GM18498 (cell line): ENCODE measurements around the gene HSPA12B.

Experiments used
- ATAC-seq: cut with Tn5 transposase; IDR thresholded peaks from one replicate; pipeline ENCODE4 v1.9.1; 2021; ENCODE audit warnings: mild to moderate bottlenecking, moderate library complexity; ENCODE audit not compliant: unreplicated experiment

Gene HSPA12B

DNA sequence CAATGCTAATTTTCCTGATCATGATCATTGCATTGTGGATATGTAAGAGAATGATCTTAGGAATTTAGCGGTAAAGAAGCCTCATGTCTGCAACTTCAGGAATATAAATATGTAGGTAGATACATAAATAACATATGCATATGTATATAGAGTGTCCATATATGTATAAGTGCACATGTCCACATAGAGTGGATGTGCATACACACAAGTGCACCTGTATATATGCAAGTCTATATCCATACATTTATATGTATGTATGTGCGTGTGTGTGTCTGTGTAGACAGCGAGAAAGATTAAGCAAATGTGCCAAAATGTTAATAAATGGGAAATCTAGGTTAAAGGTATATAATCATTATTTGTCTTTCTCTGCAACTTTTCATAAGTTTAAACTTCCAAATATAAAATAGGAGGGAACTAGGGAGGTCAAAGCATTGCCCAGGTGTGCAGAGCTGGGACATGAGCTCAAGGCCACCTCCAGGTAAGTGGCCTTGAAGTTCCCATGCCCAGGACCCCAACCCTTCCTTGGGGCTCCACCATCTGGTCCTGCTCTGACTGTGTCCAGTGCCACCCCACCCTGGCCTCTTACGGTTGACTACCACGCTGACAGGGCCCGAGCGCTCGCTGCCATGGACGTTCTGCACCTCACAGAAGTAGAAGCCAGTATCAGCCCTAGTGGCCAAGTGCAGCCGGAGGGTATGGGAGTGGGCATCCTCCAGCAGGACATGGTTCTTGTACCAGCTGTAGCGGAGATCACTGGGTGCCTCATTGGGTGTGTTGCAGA lies 29.7 kb upstream of the HSPA12B start:
- no peak for ATAC-seq

GRCh38 chr20:3704087-3704486 lies 28.4 kb upstream of the HSPA12B start:
- ATAC-seq = no peak

- ATAC-seq = no peak
These were observed 27.0 kb upstream of the HSPA12B start for GRCh38 chr20:3705491-3705969.

GRCh38 chr20:3705970-3706739 lies 26.3 kb upstream of the HSPA12B start:
- ATAC-seq = no peak

DNA sequence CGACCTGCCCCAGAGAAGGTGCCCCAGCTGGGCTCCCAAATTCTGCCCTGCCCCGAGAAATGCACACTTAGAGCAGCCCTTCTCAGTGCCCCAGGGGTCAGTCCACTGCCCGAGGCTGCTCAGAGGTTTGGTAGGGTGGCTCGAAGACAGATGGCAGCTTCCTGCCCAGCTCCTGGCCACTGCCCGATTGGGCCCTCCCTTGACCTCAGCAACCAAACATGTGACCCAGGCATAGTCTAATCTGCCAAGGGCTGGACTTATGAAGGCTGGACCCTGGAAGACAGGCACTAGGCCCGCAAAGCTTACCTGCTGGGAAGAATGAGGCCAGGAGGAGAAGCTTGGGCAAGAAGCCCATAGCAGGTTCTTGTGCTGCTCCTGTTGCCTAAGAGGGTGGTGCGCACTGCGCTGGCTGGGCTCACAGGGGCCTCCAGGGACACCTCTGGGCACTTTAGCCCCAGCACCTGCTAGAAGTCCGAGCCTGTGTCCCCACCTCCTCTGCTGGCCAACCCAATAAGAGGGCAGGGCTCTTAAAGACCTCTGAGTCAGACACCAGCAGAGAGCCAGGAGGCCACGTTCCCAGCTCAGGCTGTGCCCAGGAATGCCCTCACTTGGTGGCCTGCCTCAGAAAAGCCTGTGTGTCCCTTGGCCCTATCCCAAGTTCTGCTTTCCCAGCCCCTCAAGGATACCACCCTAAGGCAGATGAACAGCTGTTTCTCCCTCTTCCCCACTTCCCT lies 25.5 kb upstream of the HSPA12B start:
- no peak for ATAC-seq

DNA sequence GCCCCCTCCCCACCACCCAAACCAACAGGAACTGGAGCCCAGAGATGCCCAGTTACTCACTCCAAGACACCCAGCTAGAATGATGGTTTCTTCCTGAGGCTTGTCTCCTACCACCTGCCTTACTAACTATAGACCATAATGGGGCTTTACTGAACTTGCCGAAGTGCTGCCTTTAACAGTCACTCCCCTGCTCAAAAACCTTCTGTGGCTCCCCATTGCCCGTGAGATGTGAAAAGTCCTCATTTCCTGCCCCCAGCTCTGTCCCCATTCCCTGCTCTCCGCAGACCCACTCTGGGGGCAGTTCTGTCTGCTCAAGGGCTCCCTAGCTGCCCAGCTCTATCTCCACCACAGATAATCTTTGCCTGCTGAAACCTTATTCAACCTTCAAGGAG lies 25.0 kb upstream of the HSPA12B start:
- ATAC-seq = no peak

DNA sequence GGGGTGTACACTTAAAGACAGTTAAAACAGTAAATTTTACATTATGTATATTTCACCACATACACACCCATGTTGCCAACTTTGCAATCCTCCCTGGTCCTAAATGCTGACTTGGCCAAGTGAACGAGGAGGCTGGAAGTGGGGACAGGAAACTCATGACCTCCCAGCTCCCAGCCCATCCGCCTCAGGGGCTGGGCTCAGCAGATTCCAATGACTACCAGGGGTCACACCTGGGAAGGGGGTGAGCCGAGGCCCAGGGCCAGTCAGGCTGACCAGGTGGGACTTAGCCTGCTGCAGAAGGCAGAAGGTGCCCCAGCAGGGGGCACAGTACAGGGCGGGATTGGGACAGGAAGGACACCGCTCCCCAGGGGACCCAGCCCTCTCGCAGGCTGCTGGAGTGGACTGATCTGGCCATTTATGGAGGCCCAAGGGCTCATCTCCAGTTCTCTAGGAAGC lies 22.4 kb upstream of the HSPA12B start:
- ATAC-seq = no peak

- ATAC-seq = no peak
These were observed 21.6 kb upstream of the HSPA12B start for GRCh38 chr20:3710703-3711483.

- ATAC-seq = no peak
These were observed 21.0 kb upstream of the HSPA12B start for GRCh38 chr20:3711484-3711941.

DNA sequence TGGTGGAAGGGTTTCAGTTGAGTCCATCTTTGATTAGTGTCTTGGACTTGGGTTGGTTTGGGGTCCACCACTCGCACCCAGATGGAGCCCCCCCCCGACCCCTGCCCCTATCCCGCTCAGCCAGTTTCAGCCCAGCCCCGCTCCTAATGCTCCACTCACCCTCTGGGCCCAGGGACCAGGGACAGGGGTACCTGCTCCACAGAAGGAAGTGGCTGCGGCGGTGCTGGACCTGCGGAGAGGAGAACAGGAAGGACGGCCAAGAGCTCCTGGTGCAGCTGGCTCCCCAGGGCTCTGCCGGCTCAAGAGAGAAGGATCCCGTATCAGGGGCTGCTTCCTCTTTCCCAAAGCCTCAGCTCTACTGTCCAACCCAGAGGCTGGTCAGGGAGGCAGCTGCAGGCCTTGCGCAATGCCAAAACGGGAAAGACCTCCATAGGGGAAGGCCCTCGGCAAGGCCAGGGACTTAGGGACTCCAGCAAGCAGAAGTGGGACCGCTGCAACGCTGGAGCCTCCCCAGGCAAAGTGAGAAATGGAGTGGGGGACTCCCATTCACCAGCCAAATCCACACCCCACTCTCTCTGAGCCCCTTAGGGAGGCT lies 20.1 kb upstream of the HSPA12B start, which contains the start of gene SIGLEC1:
TSS of gene SIGLEC1 (minus strand) at position 322 of the 595 bp plus-strand sequence. CDS start 5,472 bp downstream, outside the sequence.
- ATAC-seq = no peak

- ATAC-seq = no peak
These were observed 18.4 kb upstream of the HSPA12B start for GRCh38 chr20:3714092-3714491.

- ATAC-seq = no peak
These were observed 16.2 kb upstream of the HSPA12B start for GRCh38 chr20:3716195-3716834.

DNA sequence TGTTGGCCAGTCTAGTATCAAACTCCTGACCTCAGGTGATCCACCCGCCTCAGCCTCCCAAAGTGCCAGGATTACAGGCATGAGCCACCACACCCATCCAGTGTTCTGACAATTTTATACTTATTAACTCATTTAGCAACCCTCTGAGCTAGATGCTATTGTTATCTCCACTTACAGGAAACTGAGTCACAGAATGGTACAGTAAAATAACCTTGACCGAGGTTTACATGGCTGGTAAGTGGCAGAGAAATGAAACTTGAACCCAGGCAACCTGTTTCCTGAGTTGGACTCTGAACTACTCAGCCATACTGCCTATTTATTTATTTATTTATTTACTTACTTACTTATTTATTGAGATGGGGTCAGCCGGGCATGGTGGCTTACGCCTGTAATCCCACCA lies 13.4 kb upstream of the HSPA12B start:
- no peak for ATAC-seq

DNA sequence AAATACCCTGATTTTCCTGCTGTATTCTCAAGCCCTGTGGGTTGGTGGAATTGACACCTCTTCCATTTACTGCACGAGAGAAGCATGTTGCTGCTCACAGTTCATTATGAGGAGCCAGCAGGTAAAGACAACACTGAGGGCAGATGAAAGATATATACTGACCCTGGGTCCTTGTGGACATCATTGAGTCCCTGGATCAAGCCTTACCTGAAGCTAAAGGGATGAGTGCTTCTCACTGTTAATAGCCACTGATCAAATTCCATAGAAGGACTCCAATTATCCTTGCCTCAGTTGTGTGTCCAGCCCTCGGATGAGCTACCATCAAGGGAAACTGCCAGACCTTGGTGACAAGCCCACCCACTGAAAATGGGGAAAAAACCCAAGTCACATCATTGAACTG lies 12.4 kb upstream of the HSPA12B start:
- ATAC-seq = no peak

DNA sequence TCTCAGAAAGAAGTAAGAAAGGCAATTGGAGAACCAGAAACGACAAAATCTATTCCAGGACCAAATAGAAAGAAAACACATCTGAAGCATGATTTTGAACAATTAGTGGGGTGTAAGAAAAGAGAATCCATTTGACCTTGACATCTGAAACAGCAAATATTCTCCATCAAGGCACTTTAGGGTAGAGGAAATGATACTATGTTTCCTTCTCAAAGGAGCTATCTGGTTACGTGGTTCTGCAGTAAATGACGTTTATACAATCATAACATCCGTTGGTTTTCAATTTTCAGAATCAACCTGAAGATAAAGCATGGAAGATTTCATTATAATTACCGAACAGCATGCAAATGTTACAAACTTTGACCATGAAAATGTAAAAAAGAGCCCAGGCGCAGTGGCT lies 11.9 kb upstream of the HSPA12B start:
- no peak for ATAC-seq

DNA sequence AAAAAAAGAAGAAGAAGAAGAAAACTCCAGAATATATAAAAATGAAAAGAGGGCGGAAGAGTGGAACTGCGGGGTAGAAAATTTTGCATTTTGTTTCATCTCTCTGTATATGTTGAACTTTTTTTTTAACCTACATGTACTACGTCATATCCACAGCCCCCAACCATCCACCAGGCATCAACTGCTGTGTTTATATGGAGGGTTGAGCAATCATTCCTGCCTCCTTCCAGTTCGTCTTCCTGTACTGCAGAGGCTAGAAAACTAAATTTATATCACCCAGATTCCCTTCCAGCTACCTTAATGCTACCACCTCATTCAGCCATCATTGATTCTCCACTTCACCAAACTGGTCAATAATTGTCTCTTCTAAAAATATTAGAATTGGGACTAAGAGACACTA lies 10.6 kb upstream of the HSPA12B start:
- ATAC-seq = no peak

- no peak for ATAC-seq
These were observed 9.2 kb upstream of the HSPA12B start for GRCh38 chr20:3723284-3723683.

DNA sequence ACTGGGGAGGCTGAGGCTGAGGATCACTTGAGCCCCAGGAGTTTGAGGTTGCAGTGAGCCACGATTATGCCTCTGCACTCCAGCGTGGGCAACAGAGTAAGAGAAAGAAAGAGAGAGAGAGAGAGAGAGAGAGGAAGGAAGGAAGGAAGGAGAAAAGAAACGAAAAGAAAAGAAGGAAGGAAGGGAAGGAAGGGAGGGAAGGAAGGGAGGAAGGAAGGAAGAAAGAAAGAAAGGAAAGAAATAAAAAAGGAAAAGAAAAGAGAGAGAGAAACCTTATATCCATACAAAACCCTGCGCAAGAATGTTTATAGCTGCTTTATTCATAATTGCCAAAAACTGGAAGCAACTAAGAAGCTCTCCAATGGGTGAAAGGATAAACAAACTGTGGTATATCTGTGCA lies 8.1 kb upstream of the HSPA12B start:
- no peak for ATAC-seq

DNA sequence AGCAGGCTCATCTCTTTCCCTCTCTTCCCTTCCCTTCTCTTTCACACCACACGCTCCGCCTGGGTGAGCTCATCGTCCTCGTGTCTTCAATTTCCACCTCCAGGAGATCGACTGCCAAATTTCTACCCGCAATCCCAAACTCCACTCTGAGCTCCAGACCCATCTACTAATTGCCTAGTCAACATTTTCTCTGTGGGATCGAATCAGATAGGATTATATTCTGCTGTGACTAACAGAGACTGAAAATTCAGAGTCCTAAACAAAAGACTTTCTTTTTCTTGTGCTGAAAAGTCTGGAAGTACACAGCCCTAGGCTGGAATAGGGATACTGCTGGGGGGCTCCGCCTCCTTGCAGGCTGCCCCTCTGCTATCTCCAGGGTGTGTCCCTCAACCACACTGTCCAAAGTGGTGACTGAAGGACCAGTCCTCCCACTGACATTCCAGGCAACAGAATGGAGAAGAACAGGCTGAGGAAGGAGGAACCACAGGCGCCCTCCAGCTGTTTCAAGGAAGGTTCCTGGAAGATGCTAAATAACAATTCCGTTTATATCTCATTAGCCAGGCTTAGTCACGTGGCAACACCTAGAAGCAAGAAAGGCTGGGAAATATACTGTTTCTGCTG lies 5.0 kb upstream of the HSPA12B start:
- no peak for ATAC-seq
